OCI-LY7 (cell line): Measurements from ENCODE around the gene ASCC1.
"Not testable (repeated sequence)": the region's sequence is repeated elsewhere in the genome, so short reads cannot be mapped to it uniquely, and the experiment has no call there.

Source experiments
- EZH2phosphoT487 ChIP-seq: fragments of 200-600 bp; sonication (generic); IDR thresholded peaks from 2 replicates; pipeline ENCODE4 v1.6.1; 2018; ENCODE audit warnings: low read depth, borderline replicate concordance, mild to moderate bottlenecking, mixed run types, antibody characterized with exemption, low read length, moderate library complexity, mixed read lengths
- TF ChIP-seq, protein P1 (sequence below): fragments of 200-600 bp; sonication (generic); conservative IDR thresholded peaks from 2 replicates; pipeline ENCODE4 v1.5.1; 2014; ENCODE audit warnings: mild to moderate bottlenecking, antibody characterized with exemption, low read length, moderate library complexity, mixed read lengths

DNA sequence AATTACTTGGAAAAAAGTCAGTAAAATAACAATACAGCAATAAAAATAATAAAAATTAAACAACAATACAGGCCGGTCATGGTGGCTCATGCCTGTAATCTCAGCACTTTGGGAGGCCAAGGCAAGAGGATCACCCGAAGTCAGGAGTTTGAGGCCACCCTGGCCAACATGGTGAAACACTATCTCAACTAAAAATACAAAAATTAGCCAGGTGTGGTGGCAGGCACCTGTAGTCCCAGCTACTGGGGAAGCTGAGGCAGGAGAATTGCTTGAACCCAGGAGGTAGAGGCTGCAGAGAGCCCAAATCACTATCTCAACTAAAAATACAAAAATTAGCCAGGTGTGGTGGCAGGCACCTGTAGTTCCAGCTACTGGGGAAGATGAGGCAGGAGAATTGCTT, 4.2 kb downstream of the ASCC1 start:
- TF ChIP-seq, protein P1, sequence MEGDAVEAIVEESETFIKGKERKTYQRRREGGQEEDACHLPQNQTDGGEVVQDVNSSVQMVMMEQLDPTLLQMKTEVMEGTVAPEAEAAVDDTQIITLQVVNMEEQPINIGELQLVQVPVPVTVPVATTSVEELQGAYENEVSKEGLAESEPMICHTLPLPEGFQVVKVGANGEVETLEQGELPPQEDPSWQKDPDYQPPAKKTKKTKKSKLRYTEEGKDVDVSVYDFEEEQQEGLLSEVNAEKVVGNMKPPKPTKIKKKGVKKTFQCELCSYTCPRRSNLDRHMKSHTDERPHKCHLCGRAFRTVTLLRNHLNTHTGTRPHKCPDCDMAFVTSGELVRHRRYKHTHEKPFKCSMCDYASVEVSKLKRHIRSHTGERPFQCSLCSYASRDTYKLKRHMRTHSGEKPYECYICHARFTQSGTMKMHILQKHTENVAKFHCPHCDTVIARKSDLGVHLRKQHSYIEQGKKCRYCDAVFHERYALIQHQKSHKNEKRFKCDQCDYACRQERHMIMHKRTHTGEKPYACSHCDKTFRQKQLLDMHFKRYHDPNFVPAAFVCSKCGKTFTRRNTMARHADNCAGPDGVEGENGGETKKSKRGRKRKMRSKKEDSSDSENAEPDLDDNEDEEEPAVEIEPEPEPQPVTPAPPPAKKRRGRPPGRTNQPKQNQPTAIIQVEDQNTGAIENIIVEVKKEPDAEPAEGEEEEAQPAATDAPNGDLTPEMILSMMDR, result not testable (repeated sequence)
- not testable (repeated sequence) for TF ChIP-seq EZH2phosphoT487
